IMR-90 (cell line): ENCODE data around the gene PKM. TPM values are rescaled to one million over a fixed set of nuclear protein-coding genes. Genes with fewer than 3 reads are reported as not detected.

Source experiments
- ATAC-seq: fragments of 200-7000 bp; cut with Tn5 transposase; 2 replicates; pipeline ENCODE4 v1.9.1; 2020; ENCODE audit warnings: low read depth, mild to moderate bottlenecking, moderate library complexity
- BruUV-seq: library from RNA; stranded (reverse); fragments of 400-500 nt; replicated peaks from 2 replicates; lab custom pipeline; 2021; lab: Mats Ljungman, UMichigan
- CTCF ChIA-PET: fragments of 300-600 bp; formaldehyde crosslinking; extraction: SDS; loops from one replicate; lab custom pipeline; 2021; ENCODE audit warnings: antibody characterized with exemption; lab: Yijun Ruan, JAX
- POLR2A ChIA-PET: fragments of 300-600 bp; sonication (Branson Sonifier 250); formaldehyde crosslinking; loops from one replicate; lab custom pipeline; 2022; ENCODE audit warnings: antibody characterized with exemption; ENCODE audit not compliant: unreplicated experiment; lab: Charles Lee
- DNase-seq: peaks from one replicate; pipeline ENCODE4 v3.0.0; 2013
- H2AFZ ChIP-seq: replicated peaks from 2 replicates; pipeline ENCODE3; 2013; ENCODE audit warnings: low read length, mild to moderate bottlenecking; ENCODE audit not compliant: poor library complexity
- H2AK5ac ChIP-seq: 2 replicates; pipeline ENCODE4 v1.6.1; 2013; ENCODE audit warnings: low read depth, low read length, inconsistent platforms
- H2AK9ac ChIP-seq: replicated peaks from 2 replicates; pipeline ENCODE3; 2013; ENCODE audit warnings: mild to moderate bottlenecking, low read depth, low read length, moderate library complexity; ENCODE audit not compliant: poor library complexity
- H2BK120ac ChIP-seq: 2 replicates; pipeline ENCODE4 v1.6.1; 2013; ENCODE audit warnings: low read depth, low read length, inconsistent platforms
- H2BK15ac ChIP-seq: 3 replicates; pipeline ENCODE4 v1.6.1; 2013; ENCODE audit warnings: low read depth, low read length, inconsistent platforms
- H2BK20ac ChIP-seq: 2 replicates; pipeline ENCODE4 v1.6.1; 2013; ENCODE audit warnings: low read depth, mild to moderate bottlenecking, inconsistent platforms, low read length, moderate library complexity
- H2BK5ac ChIP-seq: 2 replicates; pipeline ENCODE4 v1.6.1; 2013; ENCODE audit warnings: mild to moderate bottlenecking, low read depth, low read length, inconsistent platforms; ENCODE audit not compliant: poor library complexity, severe bottlenecking
- H3K14ac ChIP-seq: replicated peaks from 2 replicates; pipeline ENCODE4 v1.6.1; 2013; ENCODE audit warnings: low read depth, low read length, inconsistent platforms
- H3K18ac ChIP-seq: 2 replicates; pipeline ENCODE4 v1.6.1; 2013; ENCODE audit warnings: low read depth, low read length, control low read depth
- H3K23ac ChIP-seq: 2 replicates; pipeline ENCODE4 v1.6.1; 2013; ENCODE audit warnings: low read depth, low read length, inconsistent platforms
- H3K27ac ChIP-seq: 2 replicates; pipeline ENCODE4 v1.5.1; 2013; ENCODE audit warnings: mild to moderate bottlenecking, control low read depth, low read length; ENCODE audit not compliant: insufficient read depth
- H3K27me3 ChIP-seq: 2 replicates; pipeline ENCODE4 v1.6.1; 2013; ENCODE audit warnings: low read length; ENCODE audit not compliant: control insufficient read depth, insufficient read depth
- H3K36me3 ChIP-seq: 2 replicates; pipeline ENCODE4 v1.6.1; 2013; ENCODE audit warnings: low read length, mixed read lengths; ENCODE audit not compliant: control insufficient read depth, insufficient read depth
- H3K4ac ChIP-seq: 2 replicates; pipeline ENCODE4 v1.6.1; 2013; ENCODE audit warnings: low read depth, low read length, inconsistent platforms
- H3K4me1 ChIP-seq: 2 replicates; pipeline ENCODE4 v1.6.1; 2013; ENCODE audit warnings: low read length, mixed read lengths; ENCODE audit not compliant: control insufficient read depth, insufficient read depth
- H3K4me2 ChIP-seq: 2 replicates; pipeline ENCODE4 v1.6.1; 2013; ENCODE audit warnings: low read depth, mild to moderate bottlenecking, control low read depth, low read length, moderate library complexity
- H3K4me3 ChIP-seq: 2 replicates; pipeline ENCODE4 v1.5.1; 2013; ENCODE audit warnings: low read depth, mild to moderate bottlenecking, control low read depth, low read length, moderate library complexity; ENCODE audit not compliant: insufficient read depth
- H3K56ac ChIP-seq: 2 replicates; pipeline ENCODE4 v1.6.1; 2013; ENCODE audit warnings: low read length, inconsistent platforms; ENCODE audit not compliant: insufficient read depth; ENCODE audit errors: extremely low read depth
- H3K79me1 ChIP-seq, 2 experiments: 2 replicates each; pipeline ENCODE4 v1.6.1; 2013; ENCODE audit warnings: low read length in 2 of 2, inconsistent platforms in 1 of 2, low read depth in 1 of 2
- H3K9ac ChIP-seq: 2 replicates; pipeline ENCODE4 v1.6.1; 2013; ENCODE audit warnings: low read depth, low read length, control low read depth
- H3K9me1 ChIP-seq: 2 replicates; pipeline ENCODE4 v1.6.1; 2013; ENCODE audit warnings: low read length, inconsistent platforms; ENCODE audit not compliant: insufficient read depth
- H3K9me3 ChIP-seq: 2 replicates; pipeline ENCODE4 v1.6.1; 2013; ENCODE audit warnings: low read length; ENCODE audit not compliant: control insufficient read depth, insufficient read depth
- H4K20me1 ChIP-seq: 2 replicates; pipeline ENCODE4 v1.6.1; 2013; ENCODE audit warnings: low read length, inconsistent platforms; ENCODE audit not compliant: insufficient read depth
- H4K5ac ChIP-seq: 2 replicates; pipeline ENCODE4 v1.6.1; 2013; ENCODE audit warnings: mild to moderate bottlenecking, low read depth, low read length, control low read depth
- H4K8ac ChIP-seq, 2 experiments: 2 replicates each; pipeline ENCODE4 v1.6.1; 2013; ENCODE audit warnings: low read depth in 2 of 2, low read length in 2 of 2, control low read depth in 1 of 2, inconsistent platforms in 1 of 2
- H4K91ac ChIP-seq: 2 replicates; pipeline ENCODE4 v1.6.1; 2013; ENCODE audit warnings: low read depth, low read length, inconsistent platforms; ENCODE audit not compliant: insufficient read depth
- BHLHE40 ChIP-seq: fragments of 150-350 bp; IDR thresholded peaks from 2 replicates; pipeline ENCODE4 v1.6.1; 2016; ENCODE audit warnings: mild to moderate bottlenecking, low read depth, low read length
- CHD1 ChIP-seq: IDR thresholded peaks from 2 replicates; pipeline ENCODE4 v1.6.1; 2012; ENCODE audit warnings: low read depth, low read length, improper control_type of control experiment
- FOS ChIP-seq: fragments of 150-350 bp; IDR thresholded peaks from 2 replicates; pipeline ENCODE4 v1.6.1; 2016; ENCODE audit warnings: low read depth, low read length
- MAFK ChIP-seq: IDR thresholded peaks from 2 replicates; pipeline ENCODE4 v1.6.1; 2012; ENCODE audit warnings: low read depth, low read length, improper control_type of control experiment
- MAZ ChIP-seq: IDR thresholded peaks from 2 replicates; pipeline ENCODE4 v1.6.1; 2012; ENCODE audit warnings: low read depth, mild to moderate bottlenecking, low read length, improper control_type of control experiment, moderate library complexity, borderline replicate concordance
- NFE2L2 ChIP-seq: fragments of 150-350 bp; IDR thresholded peaks from 2 replicates; pipeline ENCODE4 v1.6.1; 2016; ENCODE audit warnings: low read depth, mild to moderate bottlenecking, low read length
- POLR2A ChIP-seq: IDR thresholded peaks from 2 replicates; pipeline ENCODE4 v1.6.1; 2012; ENCODE audit warnings: mild to moderate bottlenecking, low read depth, low read length
- RCOR1 ChIP-seq: IDR thresholded peaks from 2 replicates; pipeline ENCODE4 v1.6.1; 2012; ENCODE audit warnings: mild to moderate bottlenecking, low read length, improper control_type of control experiment; ENCODE audit not compliant: insufficient replicate concordance
- RFX5 ChIP-seq: IDR thresholded peaks from 2 replicates; pipeline ENCODE4 v1.8.0; 2012; ENCODE audit warnings: low read depth, mild to moderate bottlenecking, low read length, moderate library complexity
- SMC3 ChIP-seq: fragments of 150-350 bp; IDR thresholded peaks from 2 replicates; pipeline ENCODE4 v1.6.1; 2016; ENCODE audit warnings: low read depth, mild to moderate bottlenecking, antibody characterized with exemption, low read length, moderate library complexity
- whole genome bisulfite sequencing, 2 experiments: methylation state at CpG; one replicate each; pipeline versions ENCODE4 v1.1.5 to v1.1.7; 2013; ENCODE audit warnings: missing lambda C conversion rate in 2 of 2; ENCODE audit not compliant: insufficient read length in 1 of 2; ENCODE audit errors: extremely low coverage in 2 of 2; 5-methylcytosine and 5-hydroxymethylcytosine counted together
- dilution Hi-C: fragments of 300-500 bp; cut with HindIII; formaldehyde crosslinking; loops from one replicate; pipeline ENCODE4 v1.14.3; 2018; ENCODE audit warnings: low sequenced_read_pairs; ENCODE audit not compliant: unreplicated experiment
- in situ Hi-C: fragments of 300-500 bp; cut with MboI; formaldehyde crosslinking; loops from 3 replicates; pipeline ENCODE4 v1.14.3; 2019; ENCODE audit warnings: low sequenced_read_pairs, inconsistent platforms, mixed read lengths
- intact Hi-C: fragments of 100-400 bp; cut with micrococcal nuclease; formaldehyde crosslinking; loops from 2 replicates; pipeline ENCODE4 v1.10.0; 2022
- polyA plus RNA-seq, 3 experiments: library from polyadenylated mRNA; depleted of rRNA; stranded (reverse); fragments of >200 nt; gene quantifications; 2 replicates each; pipeline ENCODE4 v1.2.3, GENCODE V29; 2012; ENCODE audit warnings: low replicate concordance in 1 of 3
- total RNA-seq: library from RNA; depleted of rRNA; stranded (reverse); fragments of >200 nt; gene quantifications from 2 replicates; pipeline ENCODE4 v1.2.3, GENCODE V29; 2012
- TF ChIP-seq, protein P1 (sequence below): conservative IDR thresholded peaks from 2 replicates; pipeline ENCODE4 v1.5.1; 2012; ENCODE audit warnings: mild to moderate bottlenecking, low read depth, low read length, improper control_type of control experiment
- TF ChIP-seq, protein P2 (sequence below): fragments of 150-350 bp; IDR thresholded peaks from 2 replicates; pipeline ENCODE4 v1.6.1; 2017; ENCODE audit warnings: mild to moderate bottlenecking, antibody characterized with exemption, low read length, low read depth

The PKM gene
- total and polyA plus RNA-seq, 2 of the 4 experiments (the other 2 are of a cell fraction) = 2,219 to 3,859 TPM

DNA sequence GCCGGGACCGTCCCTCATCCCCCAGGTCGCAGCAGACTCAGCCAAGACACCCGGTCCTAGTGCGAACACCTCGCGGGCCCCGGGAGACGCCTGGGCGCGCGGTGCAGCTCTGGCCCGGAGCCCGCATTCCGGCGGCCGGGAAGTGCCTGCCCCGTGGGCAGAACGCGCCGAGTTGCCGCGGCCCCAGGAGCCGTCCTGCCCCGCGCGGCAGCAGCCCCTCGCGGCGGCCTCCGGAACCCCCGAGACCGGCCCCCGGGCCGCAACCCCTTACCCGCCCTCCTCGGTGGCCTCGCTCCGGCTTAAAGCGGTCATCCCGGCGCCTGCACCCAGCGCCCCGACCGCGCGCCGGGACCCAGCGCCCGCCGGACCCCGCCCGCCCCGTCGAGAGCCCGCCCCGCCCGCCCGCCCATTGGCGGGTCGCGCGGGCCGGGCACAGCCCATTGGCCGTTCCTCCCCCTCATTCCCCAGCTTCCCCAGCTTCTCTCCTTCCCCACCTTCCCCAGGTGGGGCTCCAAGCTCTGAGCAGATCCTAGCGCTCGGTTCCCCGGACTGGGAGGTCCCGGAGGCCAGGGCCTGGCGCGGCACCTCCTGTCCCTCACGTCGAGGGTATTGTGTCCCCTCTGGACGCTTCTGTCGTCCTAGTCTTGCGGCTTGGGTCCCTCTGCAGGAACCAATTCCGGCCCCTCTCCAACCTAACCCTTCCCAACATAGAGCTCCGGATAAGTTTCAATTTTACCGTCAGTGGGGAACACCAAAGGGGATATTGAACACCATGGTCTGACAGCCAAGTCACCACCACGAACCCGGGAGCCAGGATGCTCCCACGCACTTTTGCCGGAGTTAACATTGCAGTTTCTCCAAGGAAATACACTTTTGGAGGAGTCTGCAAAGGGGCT, 33.3 kb downstream of the PKM start, which contains the start of gene GRAMD2A:
TSS of gene GRAMD2A (minus strand) at position 328 of the 896 bp plus-strand sequence.
- Histone ChIP-seq H3K18ac (no peak within 1 kb of the TSS), H3K36me3 (peaks cover 46% of the 10 kb centered on the region), H3K4me3 (peak within 1 kb of the TSS; percentile 25), H2BK15ac (no peak within 1 kb of the TSS), H2AK5ac (no peak within 1 kb of the TSS), H3K56ac (no peak within 1 kb of the TSS), H4K20me1 (peaks cover 54% of the 10 kb centered on the region), H3K4ac (no peak within 1 kb of the TSS), H3K14ac (0 out of 2 replicates have a peak within 1 kb of the TSS, but pooled peaks have one; percentile 2), H2BK5ac (no peak within 1 kb of the TSS), H4K91ac (no peak within 1 kb of the TSS), H4K5ac (no peak within 1 kb of the TSS), H2AFZ (peak within 1 kb of the TSS; percentile 83), H3K9ac (no peak within 1 kb of the TSS), H3K4me1 (no peaks in the 10 kb centered on the region), H2BK120ac (no peak within 1 kb of the TSS), H4K8ac (no peak within 1 kb of the TSS), H3K27me3 (no peaks in the 10 kb centered on the region), H2BK20ac (no peak within 1 kb of the TSS), H3K4me2 (peak within 1 kb of the TSS; percentile 70), H3K9me3 (no peaks in the 10 kb centered on the region), H3K79me1 (peaks cover 14 to 27% of the 10 kb centered on the region in 2 experiments), H3K27ac (no peak within 1 kb of the TSS), H3K9me1 (no peaks in the 10 kb centered on the region), H3K23ac (peak within 1 kb of the TSS; percentile 24; the same call in 1 of the 2 replicates), H2AK9ac (peak within 1 kb of the TSS; percentile 59)
- ATAC-seq = peak; percentile 72
- TF ChIP-seq CHD1 (no peak), FOS (no peak), POLR2A (no peak), RFX5 (no peak), SMC3 (no peak), NFE2L2 (no peak), RCOR1 (no peak), MAZ (no peak; the same call in 1 of the 2 replicates), MAFK (no peak), BHLHE40 (no peak)
- TF ChIP-seq, protein P1, sequence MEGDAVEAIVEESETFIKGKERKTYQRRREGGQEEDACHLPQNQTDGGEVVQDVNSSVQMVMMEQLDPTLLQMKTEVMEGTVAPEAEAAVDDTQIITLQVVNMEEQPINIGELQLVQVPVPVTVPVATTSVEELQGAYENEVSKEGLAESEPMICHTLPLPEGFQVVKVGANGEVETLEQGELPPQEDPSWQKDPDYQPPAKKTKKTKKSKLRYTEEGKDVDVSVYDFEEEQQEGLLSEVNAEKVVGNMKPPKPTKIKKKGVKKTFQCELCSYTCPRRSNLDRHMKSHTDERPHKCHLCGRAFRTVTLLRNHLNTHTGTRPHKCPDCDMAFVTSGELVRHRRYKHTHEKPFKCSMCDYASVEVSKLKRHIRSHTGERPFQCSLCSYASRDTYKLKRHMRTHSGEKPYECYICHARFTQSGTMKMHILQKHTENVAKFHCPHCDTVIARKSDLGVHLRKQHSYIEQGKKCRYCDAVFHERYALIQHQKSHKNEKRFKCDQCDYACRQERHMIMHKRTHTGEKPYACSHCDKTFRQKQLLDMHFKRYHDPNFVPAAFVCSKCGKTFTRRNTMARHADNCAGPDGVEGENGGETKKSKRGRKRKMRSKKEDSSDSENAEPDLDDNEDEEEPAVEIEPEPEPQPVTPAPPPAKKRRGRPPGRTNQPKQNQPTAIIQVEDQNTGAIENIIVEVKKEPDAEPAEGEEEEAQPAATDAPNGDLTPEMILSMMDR = no peak
- TF ChIP-seq, protein P2, sequence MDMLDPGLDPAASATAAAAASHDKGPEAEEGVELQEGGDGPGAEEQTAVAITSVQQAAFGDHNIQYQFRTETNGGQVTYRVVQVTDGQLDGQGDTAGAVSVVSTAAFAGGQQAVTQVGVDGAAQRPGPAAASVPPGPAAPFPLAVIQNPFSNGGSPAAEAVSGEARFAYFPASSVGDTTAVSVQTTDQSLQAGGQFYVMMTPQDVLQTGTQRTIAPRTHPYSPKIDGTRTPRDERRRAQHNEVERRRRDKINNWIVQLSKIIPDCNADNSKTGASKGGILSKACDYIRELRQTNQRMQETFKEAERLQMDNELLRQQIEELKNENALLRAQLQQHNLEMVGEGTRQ = no peak
- in situ Hi-C loops = no loop called here
- 61% methylated on average over 8 of the region's 83 CpGs; no CpG with 5 or more reads in 1 of the 2 experiments for WGBS, 2 experiments
- no TSS peak for BruUV-seq
- intact Hi-C loops = loop anchor here (2.0 to 5.0 kb wide), 2 partner anchors 33 to 75 kb away; partner anchors contain the start of genes PARP6 and PKM
- POLR2A ChIA-PET = no interaction called here
- no peak for DNase-seq
- dilution Hi-C loops = no loop called here
- CTCF ChIA-PET = no interaction called here
